Activated CD4-positive, alpha-beta T cell treated with anti-CD3 and anti-CD28 coated beads for 24 hours (primary cell): ENCODE measurements around the gene CYP2W1.
A peak's percentile ranks its signal among the peaks of the same experiment; 100 is the strongest.
"Not testable (repeated sequence)": the region's sequence is repeated elsewhere in the genome, so short reads cannot be mapped to it uniquely, and the experiment has no call there.

Source experiments
- DNase-seq, 2 donors: peaks; one replicate each; pipeline ENCODE4 v3.0.0-alpha.2; 2020; ENCODE audit warnings: low read depth in 2 of 2

Gene CYP2W1

GRCh38 chr7:1028044-1028770 is 45.2 kb downstream of the CYP2W1 start:
- DNase-seq: peak; percentile 78 to 80

GRCh38 chr7:1028775-1029636 is 46.0 kb downstream of the CYP2W1 start:
- DNase-seq: peak; percentile 50 to 52

GRCh38 chr7:1029637-1030443 is 46.9 kb downstream of the CYP2W1 start:
- no peak for DNase-seq

GRCh38 chr7:1030444-1031070 is 47.6 kb downstream of the CYP2W1 start:
- DNase-seq: no peak

- DNase-seq: no peak
These were observed 48.9 kb downstream of the CYP2W1 start for GRCh38 chr7:1031716-1032455.

DNA sequence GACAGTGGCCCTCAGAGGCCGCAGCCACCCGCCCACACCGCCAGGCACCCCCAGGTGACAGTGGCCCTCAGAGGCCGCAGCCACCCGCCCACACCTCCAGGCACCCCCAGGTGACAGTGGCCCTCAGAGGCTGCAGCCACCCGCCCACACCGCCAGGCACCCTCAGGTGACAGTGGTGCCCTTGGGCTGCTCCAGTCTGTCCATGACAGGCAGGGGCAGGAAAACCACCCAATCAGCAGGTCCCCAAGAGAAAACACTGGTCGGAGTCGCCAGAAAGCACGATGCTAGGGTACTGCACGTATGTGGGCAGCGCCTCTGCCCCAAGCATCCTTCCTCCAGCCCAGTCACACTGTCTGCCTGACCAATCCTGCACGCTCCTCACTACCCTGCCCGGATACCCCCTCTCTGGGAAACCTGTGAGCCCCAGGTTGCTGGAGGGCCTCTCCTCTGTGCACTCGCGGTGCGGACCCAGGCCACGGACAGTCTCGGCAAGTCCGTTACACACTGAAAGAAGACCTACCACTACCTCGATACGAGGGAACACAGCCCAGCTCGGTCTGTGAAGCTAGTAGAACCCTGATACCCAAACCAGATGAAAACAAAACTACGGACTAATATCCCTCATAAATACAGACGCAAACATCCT is 49.7 kb downstream of the CYP2W1 start:
- no peak for DNase-seq

- DNase-seq: no peak
These were observed 50.7 kb downstream of the CYP2W1 start for GRCh38 chr7:1033546-1034145.

DNA sequence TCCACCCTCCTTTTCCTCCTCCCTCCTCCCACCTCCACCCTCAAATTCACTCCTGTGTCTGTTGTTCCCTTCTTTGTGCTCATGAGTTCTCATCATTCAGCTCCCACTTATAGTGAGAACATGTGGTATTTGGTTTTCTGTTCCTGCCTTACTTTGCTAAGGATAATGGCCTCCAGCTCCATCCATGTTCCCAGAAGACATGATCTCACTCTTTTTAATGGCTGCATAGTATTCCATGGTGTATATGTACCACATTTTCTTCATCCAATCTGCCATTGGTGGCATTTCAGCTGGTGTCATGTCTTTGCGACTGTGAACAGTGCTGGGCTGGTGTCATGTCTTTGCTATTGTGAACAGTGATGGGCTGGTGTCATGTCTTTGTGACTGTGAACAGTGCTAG is 51.8 kb downstream of the CYP2W1 start:
- DNase-seq: not testable (repeated sequence)

DNA sequence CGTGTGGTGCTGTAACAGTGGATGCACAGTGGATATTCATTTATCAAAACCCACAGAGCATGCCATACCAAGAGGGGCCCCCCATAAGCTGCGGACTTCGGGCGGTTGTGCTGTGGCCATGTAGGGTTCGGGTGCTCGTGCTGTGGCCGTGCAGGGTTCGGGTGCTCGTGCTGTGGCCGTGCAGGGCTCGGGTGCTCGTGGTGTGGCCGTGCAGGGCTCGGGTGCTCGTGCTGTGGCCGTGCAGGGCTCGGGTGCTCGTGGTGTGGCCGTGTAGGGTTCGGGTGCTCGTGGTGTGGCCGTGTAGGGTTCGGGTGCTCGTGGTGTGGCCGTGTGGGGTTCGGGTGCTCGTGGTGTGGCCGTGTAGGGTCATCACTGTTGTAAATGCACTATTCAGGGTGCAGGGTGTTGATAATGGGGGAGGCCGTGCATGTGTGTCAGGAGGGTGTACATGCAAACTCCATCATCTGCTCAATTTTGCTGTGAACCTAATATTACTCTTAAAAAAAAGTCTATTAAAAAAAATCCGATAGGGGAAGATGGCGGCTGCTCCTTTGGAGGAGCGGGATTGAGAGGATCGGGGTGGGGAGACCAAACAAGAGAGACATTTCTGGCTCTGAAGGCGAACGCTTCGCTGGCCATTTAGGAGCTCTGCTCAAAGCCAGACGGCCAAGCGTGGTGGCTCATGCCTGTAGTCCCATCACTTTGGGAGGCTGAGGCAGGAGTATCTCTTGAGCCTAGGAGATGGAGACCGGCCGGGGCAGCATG is 53.4 kb downstream of the CYP2W1 start:
- DNase-seq: not testable (repeated sequence)
